K562 (cell line): Measurements from ENCODE around the gene SPATA24. TPM values are rescaled to one million over a fixed set of nuclear protein-coding genes. Genes with fewer than 3 reads are reported as not detected.
A peak's percentile ranks its signal among the peaks of the same experiment; 100 is the strongest.

ENCODE experiments used
- ATAC-seq: fragments of 200-7000 bp; cut with Tn5 transposase; 3 replicates; pipeline ENCODE4 v1.9.1; 2020; ENCODE audit warnings: moderate library complexity
- BruUV-seq: library from RNA; stranded (reverse); fragments of 400-500 nt; replicated peaks from 2 replicates; lab custom pipeline; 2021; lab: Mats Ljungman, UMichigan
- CTCF ChIA-PET: fragments of 300-600 bp; formaldehyde crosslinking; extraction: SDS; loops from one replicate; lab custom pipeline; 2021; ENCODE audit warnings: low intra/inter-chr PET ratio; lab: Yijun Ruan, JAX
- POLR2A ChIA-PET: fragments of 300-600, 350-650 bp; sonication (Branson Sonifier 250); formaldehyde crosslinking; extraction: SDS; loops from one replicate; lab custom pipeline; 2021; ENCODE audit warnings: antibody characterized with exemption, inconsistent platforms; lab: Yijun Ruan, JAX
- DNase-seq, 4 experiments: peaks; one replicate each; pipeline versions ENCODE4 v3.0.0 to v3.0.0-alpha.2; 2011 to 2018; ENCODE audit warnings: low spot score in 3 of 4, mixed read lengths in 3 of 4; ENCODE audit errors: extremely low read depth in 1 of 4
- FAIRE-seq: peaks from 2 replicates; lab custom pipeline; 2011; peaks lifted over from hg19 to GRCh38; lab: Jason Lieb, UNC
- H2AFZ ChIP-seq: 2 replicates; pipeline ENCODE4 v1.6.0; 2011; ENCODE audit warnings: low read depth, low read length, control low read depth, inconsistent platforms
- H3K27ac ChIP-seq: fragments of 200-600 bp; 3 replicates; pipeline ENCODE4 v1.8.0; 2011; ENCODE audit warnings: low read depth, mild to moderate bottlenecking, control low read depth, inconsistent platforms, low read length, moderate library complexity, mixed read lengths; ENCODE audit errors: extremely low read depth
- H3K27me3 ChIP-seq, 2 experiments: fragments of 300-600 bp in 1 of 2; 2 replicates in 1 of 2; 3 replicates in 1 of 2; pipeline versions ENCODE4 v1.6.0 to v1.8.0; 2011; ENCODE audit warnings: inconsistent platforms in 2 of 2, low read length in 2 of 2, mild to moderate bottlenecking in 1 of 2, mixed read lengths in 1 of 2, moderate library complexity in 1 of 2; ENCODE audit not compliant: control insufficient read depth in 2 of 2, insufficient read depth in 2 of 2
- H3K36me3 ChIP-seq: fragments of 300-600 bp; 3 replicates; pipeline ENCODE4 v1.8.0; 2011; ENCODE audit warnings: mild to moderate bottlenecking, low read length, inconsistent platforms; ENCODE audit not compliant: control insufficient read depth, insufficient read depth
- H3K4me1 ChIP-seq, 2 experiments: fragments of 200-600 bp in 1 of 2; replicated peaks in 1 of 2; 2 replicates in 1 of 2; 3 replicates in 1 of 2; pipeline versions ENCODE4 v1.5.1 to v1.8.0; 2011; ENCODE audit warnings: inconsistent platforms in 2 of 2, low read length in 2 of 2, mild to moderate bottlenecking in 1 of 2, mixed read lengths in 1 of 2, moderate library complexity in 1 of 2; ENCODE audit not compliant: control insufficient read depth in 2 of 2, insufficient read depth in 2 of 2
- H3K4me2 ChIP-seq: 2 replicates; pipeline ENCODE4 v1.6.1; 2011; ENCODE audit warnings: low read length, control low read depth, inconsistent platforms, mixed read lengths; ENCODE audit not compliant: insufficient read depth
- H3K4me3 ChIP-seq: fragments of 200-600 bp; sonication (generic), shearing (Covaris generic); 2 replicates; pipeline ENCODE4 v1.5.1; 2016; ENCODE audit warnings: control low read depth, inconsistent platforms
- H3K79me2 ChIP-seq: fragments of 200-600 bp; 3 replicates; pipeline ENCODE4 v1.8.0; 2011; ENCODE audit warnings: low read length, inconsistent platforms; ENCODE audit not compliant: control insufficient read depth, insufficient read depth
- H3K9ac ChIP-seq, 2 experiments: 2 replicates each; pipeline versions ENCODE4 v1.6.0 to v1.6.1; 2011; ENCODE audit warnings: low read depth in 2 of 2, low read length in 2 of 2, control low read depth in 1 of 2, inconsistent platforms in 1 of 2, mild to moderate bottlenecking in 1 of 2, mixed read lengths in 1 of 2; ENCODE audit not compliant: insufficient read depth in 1 of 2
- H3K9me1 ChIP-seq: one replicate; pipeline ENCODE4 v1.6.0; 2011; ENCODE audit warnings: inconsistent platforms, mild to moderate bottlenecking, low read length, moderate library complexity; ENCODE audit not compliant: control insufficient read depth, insufficient read depth
- H3K9me3 ChIP-seq: replicated peaks from 2 replicates; pipeline ENCODE4 v1.5.1; 2011; ENCODE audit warnings: low read depth, low read length, inconsistent platforms; ENCODE audit not compliant: control insufficient read depth, insufficient read depth
- H4K20me1 ChIP-seq: replicated peaks from 2 replicates; pipeline ENCODE4 v1.6.1; 2011; ENCODE audit warnings: low read length, inconsistent platforms, mixed read lengths; ENCODE audit not compliant: control insufficient read depth, insufficient read depth
- CREB1 ChIP-seq, 2 experiments: sonication (generic) in 1 of 2; formaldehyde crosslinking in 1 of 2; IDR thresholded peaks; 2 replicates each; pipeline versions ENCODE4 v1.6.1 to v1.8.0; 2012 to 2022; ENCODE audit warnings: inconsistent platforms in 1 of 2, mild to moderate bottlenecking in 1 of 2, missing genetic modification reagents in 1 of 2, moderate library complexity in 1 of 2
- ETV5 ChIP-seq: sonication (generic); formaldehyde crosslinking; IDR thresholded peaks from 2 replicates; pipeline ENCODE4 v1.4.0; 2020; ENCODE audit warnings: low read depth, mild to moderate bottlenecking, missing genetic modification reagents
- YY1 ChIP-seq, 3 experiments: IDR thresholded peaks; 2 replicates each; pipeline ENCODE4 v1.6.1; 2011; ENCODE audit warnings: low read length in 2 of 3, mild to moderate bottlenecking in 2 of 3, moderate library complexity in 2 of 3, borderline replicate concordance in 1 of 3, control low read depth in 1 of 3, low read depth in 1 of 3; ENCODE audit not compliant: insufficient read depth in 3 of 3, insufficient replicate concordance in 2 of 3, control insufficient read depth in 1 of 3, insufficient read length in 1 of 3; ENCODE audit errors: extremely low read depth in 1 of 3
- WGBS: fragments of 100-300 bp; shearing (Covaris generic); methylation state at CpG from one replicate; pipeline ENCODE4 v1.1.6; 2016; ENCODE audit warnings: low coverage, mixed read lengths; ENCODE audit not compliant: insufficient coverage; ENCODE audit errors: missing lambda C conversion rate; 5-methylcytosine and 5-hydroxymethylcytosine counted together
- in situ Hi-C: fragments of 300-500 bp; cut with MboI; formaldehyde crosslinking; loops from 4 replicates; pipeline ENCODE4 v1.15.0; 2018; ENCODE audit warnings: inconsistent platforms, mixed read lengths
- intact Hi-C: fragments of 100-400 bp; cut with micrococcal nuclease; formaldehyde crosslinking; loops from 2 replicates; pipeline ENCODE4 v1.14.2; 2022
- polyA plus RNA-seq, 8 experiments: library from polyadenylated mRNA; depleted of rRNA in 4 of 8; stranded (reverse) in 5 of 8; unstranded in 3 of 8; fragments of >200 nt; fragmentation: Nextera tagmentation in 2 of 8; fragmentation: Illumina TruSeq in 1 of 8; extraction: Ambion mirVana in 2 of 8; extraction: Trizol in 1 of 8; gene quantifications; 2 replicates each; pipeline versions ENCODE4 v1.2.1 to v1.2.3, GENCODE V29; 2011 to 2014; ENCODE audit warnings: inconsistent platforms in 1 of 8, missing spikeins in 1 of 8
- total RNA-seq, 7 experiments: library from RNA; depleted of rRNA in 6 of 7; stranded (reverse); fragments of >200 nt in 6 of 7; fragmentation: Illumina TruSeq in 2 of 7; extraction: Trizol in 2 of 7; gene quantifications; 2 replicates each; pipeline versions ENCODE4 v1.2.1 to v1.2.3, GENCODE V29; 2011 to 2021; ENCODE audit warnings: low replicate concordance in 1 of 7
- TF ChIP-seq, protein P1 (sequence below): sonication (generic); formaldehyde crosslinking; IDR thresholded peaks from 2 replicates; pipeline ENCODE4 v1.4.0; 2020; ENCODE audit warnings: mild to moderate bottlenecking, missing genetic modification reagents
- TF ChIP-seq, protein P2 (sequence below), 2 experiments: fragments of 450-650 bp; IDR thresholded peaks; 2 replicates each; pipeline ENCODE4 v1.6.1; 2016
- TF ChIP-seq, protein P3 (sequence below): fragments of 450-650 bp; IDR thresholded peaks from 2 replicates; pipeline ENCODE4 v1.6.1; 2017; ENCODE audit warnings: mild to moderate bottlenecking, moderate library complexity

SPATA24 gene
- total and polyA plus RNA-seq, 9 of the 15 experiments (the other 6 are each of a cell fraction or from before 2014, with no cell fraction given): 4.1 to 12.6 (median 8.0) TPM

DNA sequence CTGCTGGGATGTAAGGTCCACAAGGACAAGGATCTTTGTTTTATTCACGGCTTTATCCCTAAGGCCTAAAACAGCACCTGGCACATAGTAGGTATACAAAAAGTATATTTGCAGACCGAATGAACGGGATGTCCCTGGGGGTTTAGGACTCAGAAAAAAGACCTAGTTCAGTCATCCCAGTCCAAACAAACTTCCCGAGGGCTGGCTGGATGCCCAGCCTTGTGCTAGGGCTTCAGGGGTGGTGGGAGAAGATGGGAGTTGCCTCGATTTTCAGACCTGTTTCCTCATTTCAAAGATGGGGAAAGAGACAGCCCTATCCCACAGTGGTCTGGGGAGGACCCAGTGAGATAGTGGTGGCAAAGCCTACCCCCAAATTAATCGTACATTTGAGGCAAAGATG lies 6.0 kb downstream of the SPATA24 start (continued):
- TF ChIP-seq, protein P1, sequence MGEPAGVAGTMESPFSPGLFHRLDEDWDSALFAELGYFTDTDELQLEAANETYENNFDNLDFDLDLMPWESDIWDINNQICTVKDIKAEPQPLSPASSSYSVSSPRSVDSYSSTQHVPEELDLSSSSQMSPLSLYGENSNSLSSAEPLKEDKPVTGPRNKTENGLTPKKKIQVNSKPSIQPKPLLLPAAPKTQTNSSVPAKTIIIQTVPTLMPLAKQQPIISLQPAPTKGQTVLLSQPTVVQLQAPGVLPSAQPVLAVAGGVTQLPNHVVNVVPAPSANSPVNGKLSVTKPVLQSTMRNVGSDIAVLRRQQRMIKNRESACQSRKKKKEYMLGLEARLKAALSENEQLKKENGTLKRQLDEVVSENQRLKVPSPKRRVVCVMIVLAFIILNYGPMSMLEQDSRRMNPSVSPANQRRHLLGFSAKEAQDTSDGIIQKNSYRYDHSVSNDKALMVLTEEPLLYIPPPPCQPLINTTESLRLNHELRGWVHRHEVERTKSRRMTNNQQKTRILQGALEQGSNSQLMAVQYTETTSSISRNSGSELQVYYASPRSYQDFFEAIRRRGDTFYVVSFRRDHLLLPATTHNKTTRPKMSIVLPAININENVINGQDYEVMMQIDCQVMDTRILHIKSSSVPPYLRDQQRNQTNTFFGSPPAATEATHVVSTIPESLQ: no peak
- TF ChIP-seq, protein P2, sequence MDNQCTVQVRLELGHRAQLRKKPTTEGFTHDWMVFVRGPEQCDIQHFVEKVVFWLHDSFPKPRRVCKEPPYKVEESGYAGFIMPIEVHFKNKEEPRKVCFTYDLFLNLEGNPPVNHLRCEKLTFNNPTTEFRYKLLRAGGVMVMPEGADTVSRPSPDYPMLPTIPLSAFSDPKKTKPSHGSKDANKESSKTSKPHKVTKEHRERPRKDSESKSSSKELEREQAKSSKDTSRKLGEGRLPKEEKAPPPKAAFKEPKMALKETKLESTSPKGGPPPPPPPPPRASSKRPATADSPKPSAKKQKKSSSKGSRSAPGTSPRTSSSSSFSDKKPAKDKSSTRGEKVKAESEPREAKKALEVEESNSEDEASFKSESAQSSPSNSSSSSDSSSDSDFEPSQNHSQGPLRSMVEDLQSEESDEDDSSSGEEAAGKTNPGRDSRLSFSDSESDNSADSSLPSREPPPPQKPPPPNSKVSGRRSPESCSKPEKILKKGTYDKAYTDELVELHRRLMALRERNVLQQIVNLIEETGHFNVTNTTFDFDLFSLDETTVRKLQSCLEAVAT (IDR thresholded peaks at IDR 0.05): no peak
- TF ChIP-seq, protein P3, sequence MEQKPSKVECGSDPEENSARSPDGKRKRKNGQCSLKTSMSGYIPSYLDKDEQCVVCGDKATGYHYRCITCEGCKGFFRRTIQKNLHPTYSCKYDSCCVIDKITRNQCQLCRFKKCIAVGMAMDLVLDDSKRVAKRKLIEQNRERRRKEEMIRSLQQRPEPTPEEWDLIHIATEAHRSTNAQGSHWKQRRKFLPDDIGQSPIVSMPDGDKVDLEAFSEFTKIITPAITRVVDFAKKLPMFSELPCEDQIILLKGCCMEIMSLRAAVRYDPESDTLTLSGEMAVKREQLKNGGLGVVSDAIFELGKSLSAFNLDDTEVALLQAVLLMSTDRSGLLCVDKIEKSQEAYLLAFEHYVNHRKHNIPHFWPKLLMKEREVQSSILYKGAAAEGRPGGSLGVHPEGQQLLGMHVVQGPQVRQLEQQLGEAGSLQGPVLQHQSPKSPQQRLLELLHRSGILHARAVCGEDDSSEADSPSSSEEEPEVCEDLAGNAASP: no peak

GRCh38 chr5:139396691-139397090 lies 7.2 kb downstream of the SPATA24 start:
- FAIRE-seq (no peak), ATAC-seq (0 out of 3 replicates have a peak, but pooled peaks have one; percentile 16), DNase-seq (no peak)
- no peaks in the 10 kb centered on the region for H3K79me2 ChIP-seq
- no peaks in the 10 kb centered on the region for H4K20me1 ChIP-seq
- no peak overlapping the region for H2AFZ ChIP-seq
- intact Hi-C loops (no loop called here), in situ Hi-C loops (no loop called here)
- H3K9ac ChIP-seq: no peak overlapping the region
- no peaks in the 10 kb centered on the region for H3K27me3 ChIP-seq
- POLR2A ChIA-PET: interaction anchor here (0.6 to 1.0 kb wide), 2 partner anchors 9 to 810 kb away, joined by 3 to 5 read pairs; no protein-coding TSS in a partner anchor
- 43% methylated on average over 6 of the region's 8 CpGs for WGBS
- CTCF ChIA-PET: no interaction called here
- BruUV-seq: no TSS peak
- H3K9me3 ChIP-seq: no peaks in the 10 kb centered on the region; the same call in 1 of the 2 replicates
- H3K4me2 ChIP-seq: no peak overlapping the region
- H3K4me1 ChIP-seq: peaks cover 9% of the 10 kb centered on the region in 2 experiments
- H3K27ac ChIP-seq: no peak overlapping the region
- H3K36me3 ChIP-seq: 0 out of 3 replicates have a peak, but pooled peaks cover 2% of the 10 kb centered on the region
- no peak overlapping the region for H3K4me3 ChIP-seq
- H3K9me1 ChIP-seq: no peaks in the 10 kb centered on the region
- peak in 2 of 3 experiments; percentile 42 to 61 for TF ChIP-seq YY1 (IDR thresholded peaks at IDR 0.05; ENCODE audit: borderline replicate concordance in 1 of 3, control insufficient read depth in 1 of 3, extremely low read depth in 1 of 3, insufficient read depth in 3 of 3, insufficient read length in 1 of 3, insufficient replicate concordance in 2 of 3, low read depth in 1 of 3, low read length in 2 of 3)
- no peak for TF ChIP-seq ETV5 (CRISPR knock-in tag)
- TF ChIP-seq CREB1 (IDR thresholded peaks at IDR 0.05): no peak
- no peak for TF ChIP-seq CREB1 (CRISPR knock-in tag; IDR thresholded peaks at IDR 0.05)
